Spleen (tissue), 11 donors: Measurements from ENCODE around the gene DLX4. TPM values are rescaled to one million over a fixed set of nuclear protein-coding genes. Genes with fewer than 3 reads are reported as not detected.

Experiments
- DNase-seq: peaks from one replicate; pipeline ENCODE4 v3.0.0-alpha.2; 2020
- H3K27ac ChIP-seq, 8 donors: fragments of 200-600 bp; sonication (generic) in 7 of 8; 1 replicate in 4 of 8; 2 replicates in 4 of 8; pipeline versions ENCODE4 v1.5.0 to v1.8.0; 2016 to 2021; ENCODE audit warnings: inconsistent platforms in 4 of 8, mild to moderate bottlenecking in 4 of 8, moderate library complexity in 1 of 8
- H3K27me3 ChIP-seq, 7 donors: fragments of 200-600 bp; sonication (generic) in 6 of 7; replicated peaks in 1 of 7; 1 replicate in 4 of 7; 2 replicates in 3 of 7; pipeline versions ENCODE4 v1.5.0 to v1.8.0; 2016 to 2021; ENCODE audit warnings: inconsistent platforms in 3 of 7, mild to moderate bottlenecking in 1 of 7
- H3K36me3 ChIP-seq, 6 donors: fragments of 200-600 bp; sonication (generic) in 5 of 6; 1 replicate in 4 of 6; 2 replicates in 2 of 6; pipeline versions ENCODE4 v1.5.0 to v1.8.0; 2016 to 2021; ENCODE audit warnings: inconsistent platforms in 2 of 6
- H3K4me1 ChIP-seq, 6 donors: fragments of 200-600 bp; sonication (generic) in 5 of 6; 1 replicate in 3 of 6; 2 replicates in 3 of 6; pipeline versions ENCODE4 v1.5.0 to v1.8.0; 2016 to 2021; ENCODE audit warnings: inconsistent platforms in 3 of 6
- H3K4me3 ChIP-seq, 8 donors: fragments of 200-600 bp; sonication (generic) in 7 of 8; 1 replicate in 4 of 8; 2 replicates in 4 of 8; pipeline versions ENCODE4 v1.5.0 to v1.8.0; 2016 to 2021; ENCODE audit warnings: inconsistent platforms in 4 of 8, mild to moderate bottlenecking in 4 of 8, moderate library complexity in 2 of 8
- H3K9me3 ChIP-seq, 8 donors: fragments of 200-600 bp; sonication (generic) in 7 of 8; 1 replicate in 4 of 8; 2 replicates in 4 of 8; pipeline versions ENCODE4 v1.5.0 to v1.8.0; 2016 to 2021; ENCODE audit warnings: inconsistent platforms in 4 of 8
- CTCF ChIP-seq, 11 experiments: fragments of 200-600 bp in 7 of 11; fragments of 450-650 bp in 4 of 11; sonication (generic) in 4 of 11; IDR thresholded peaks in 8 of 11; conservative IDR thresholded peaks in 3 of 11; 1 replicate in 7 of 11; 2 replicates in 4 of 11; pipeline versions ENCODE4 v1.4.0 to v1.8.0; 2016 to 2021; ENCODE audit warnings: antibody characterized with exemption in 11 of 11, inconsistent platforms in 4 of 11, mild to moderate bottlenecking in 1 of 11
- POLR2A ChIP-seq, 3 donors: fragments of 450-650 bp; IDR thresholded peaks; one replicate each; pipeline ENCODE4 v1.5.1; 2017; ENCODE audit warnings: antibody characterized with exemption in 3 of 3, mild to moderate bottlenecking in 1 of 3
- POLR2AphosphoS5 ChIP-seq, 3 donors: sonication (generic); formaldehyde crosslinking; IDR thresholded peaks; one replicate each; pipeline ENCODE4 v1.5.1; 2017; ENCODE audit warnings: antibody characterized with exemption in 3 of 3
- WGBS, 5 donors: extraction: QIAGEN DNeasy Blood & Tissue Kit in 3 of 5; methylation state at CpG; one replicate each; pipeline versions ENCODE4 v1.1.5 to v1.1.7; 2013 to 2018; 5-methylcytosine and 5-hydroxymethylcytosine counted together
- intact Hi-C: fragments of 100-400 bp; cut with DNase I; formaldehyde crosslinking; loops from one replicate; pipeline ENCODE4 v1.15.0; 2023; ENCODE audit warnings: low total_unique reads
- polyA plus RNA-seq, 3 donors: library from polyadenylated mRNA; stranded (reverse); fragments of 200-250 nt; gene quantifications; one replicate each; pipeline ENCODE4 v1.2.1, GENCODE V29; 2013
- total RNA-seq, 7 donors: library from RNA; depleted of rRNA in 3 of 7; stranded (reverse); fragments of >200 nt in 3 of 7; fragmentation: NEBNext Ultra II Directional in 4 of 7; extraction: Animal tissue kit (Norgen Biotek cat#: 25700) in 4 of 7; gene quantifications; one replicate each; pipeline versions ENCODE4 v1.1.0 to v1.2.1, GENCODE V29; 2016 to 2021
- donor health status: healthy with polysubstance abuse.
- donor health status: DM: no; HTN: no; CAD: no; lungs with moderate emphysema.
- donor health status: DM: no; HTN: no; CAD: no.
- donor health status: Bipolar disorder and iron deficiency.
- donor health status: healthy.
- donor health status: DM: no; HTN: no; CAD: no.
- donor health status: DM: yes; HTN: yes; CAD: no.

The DLX4 gene
- total and polyA plus RNA-seq, 10 donors = 0.09 to 1.1 (median 0.31) TPM; not detected in 2

- intact Hi-C loops = no loop called here
- Histone ChIP-seq H3K36me3 (no peaks in the 10 kb centered on the region), H3K27ac (no peak overlapping the region), H3K4me1 (peaks cover 17 to 52% (median 38%) of the 10 kb centered on the region in 6 donors), H3K4me3 (peak overlapping the region in 2 of 8 donors; percentile 19 to 40), H3K27me3 (peaks cover 3 to 100% (median 74%) of the 10 kb centered on the region in 7 donors), H3K9me3 (no peaks in the 10 kb centered on the region)
- no peak for DNase-seq
- TF ChIP-seq CTCF (IDR thresholded peaks at IDR 0.05 in 8 of 11, conservative IDR thresholded peaks at IDR 0.05 in 3 of 11) = no peak
- peak in 2 of 3 donors; percentile 22 to 30 for TF ChIP-seq POLR2AphosphoS5 (IDR thresholded peaks at IDR 0.05)
- 2 to 6% (median 3%) methylated on average over 27 to 55 of the region's 55 CpGs for WGBS, 5 donors
Measured at GRCh38 chr17:49971848-49972485, 3.0 kb downstream of the DLX4 start.

- Histone ChIP-seq H3K27ac (no peak overlapping the region), H3K9me3 (no peaks in the 10 kb centered on the region), H3K4me1 (peaks cover 17 to 52% (median 38%) of the 10 kb centered on the region in 6 donors), H3K36me3 (no peaks in the 10 kb centered on the region), H3K27me3 (peaks cover 3 to 100% (median 71%) of the 10 kb centered on the region in 7 donors), H3K4me3 (peak overlapping the region in 2 of 8 donors; percentile 19 to 40)
- 5 to 15% (median 8%) methylated on average over 43 to 57 of the region's 57 CpGs for WGBS, 5 donors
- DNase-seq = no peak
- TF ChIP-seq POLR2A (IDR thresholded peaks at IDR 0.05) (no peak), POLR2AphosphoS5 (IDR thresholded peaks at IDR 0.05) (no peak), CTCF (IDR thresholded peaks at IDR 0.05 in 8 of 11, conservative IDR thresholded peaks at IDR 0.05 in 3 of 11) (no peak)
- intact Hi-C loops = no loop called here
Measured at GRCh38 chr17:49972486-49973270, 3.7 kb downstream of the DLX4 start.

- no peak for DNase-seq
- Histone ChIP-seq H3K9me3 (no peaks in the 10 kb centered on the region), H3K4me1 (peaks cover 17 to 46% (median 35%) of the 10 kb centered on the region in 6 donors), H3K27me3 (peaks cover 3 to 100% (median 66%) of the 10 kb centered on the region in 7 donors), H3K27ac (no peak overlapping the region), H3K36me3 (no peaks in the 10 kb centered on the region), H3K4me3 (no peak overlapping the region)
- no peak for TF ChIP-seq POLR2A (IDR thresholded peaks at IDR 0.05)
- no peak for TF ChIP-seq POLR2AphosphoS5 (IDR thresholded peaks at IDR 0.05)
- TF ChIP-seq CTCF (IDR thresholded peaks at IDR 0.05 in 8 of 11, conservative IDR thresholded peaks at IDR 0.05 in 3 of 11) = no peak
- intact Hi-C loops = no loop called here
- WGBS, 5 donors = 18 to 34% (median 18%) methylated on average over 2 of the region's 2 CpGs
Measured at GRCh38 chr17:49973271-49973615, 4.3 kb downstream of the DLX4 start.

DNA sequence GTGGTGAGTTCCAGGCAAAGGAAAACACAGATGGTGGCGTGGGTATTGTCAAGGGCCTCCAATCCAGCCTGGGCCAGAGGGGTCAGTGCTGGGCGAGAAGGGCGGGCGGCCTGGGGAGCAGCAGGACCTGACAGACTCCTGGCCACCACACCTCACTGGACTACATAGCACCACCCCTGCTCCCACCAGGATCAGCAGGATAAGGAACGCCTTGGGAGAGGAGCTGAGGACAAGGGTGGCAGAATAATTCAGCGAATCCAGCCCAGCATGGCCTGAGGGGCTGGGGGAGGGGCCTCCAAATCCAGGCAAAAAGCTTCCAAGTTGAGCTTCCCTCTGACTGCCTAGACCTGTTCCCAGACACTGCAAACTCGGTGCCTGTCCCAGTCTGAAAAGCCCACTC is 6.5 kb downstream of the DLX4 start:
- no peak for DNase-seq
- Histone ChIP-seq H3K4me3 (no peak overlapping the region), H3K9me3 (no peaks in the 10 kb centered on the region), H3K36me3 (no peaks in the 10 kb centered on the region), H3K27me3 (peaks cover 0 to 100% (median 48%) of the 10 kb centered on the region in 7 donors), H3K27ac (no peak overlapping the region), H3K4me1 (peaks cover 10 to 25% (median 17%) of the 10 kb centered on the region in 6 donors)
- intact Hi-C loops = no loop called here
- WGBS, 5 donors = 83 to 92% (median 87%) methylated on average over 7 of the region's 7 CpGs
- TF ChIP-seq CTCF (IDR thresholded peaks at IDR 0.05 in 8 of 11, conservative IDR thresholded peaks at IDR 0.05 in 3 of 11) (no peak), POLR2A (IDR thresholded peaks at IDR 0.05) (no peak), POLR2AphosphoS5 (IDR thresholded peaks at IDR 0.05) (no peak)
